ENCODE measurements around the gene MATN1. TPM values are rescaled to one million over a fixed set of nuclear protein-coding genes. Genes with fewer than 3 reads are reported as not detected.
"Not testable (repeated sequence)": the region's sequence is repeated elsewhere in the genome, so short reads cannot be mapped to it uniquely, and the experiment has no call there.

Gene MATN1
- total RNA-seq, 1 experiment from 2014 or later = 0.47 TPM

DNA sequence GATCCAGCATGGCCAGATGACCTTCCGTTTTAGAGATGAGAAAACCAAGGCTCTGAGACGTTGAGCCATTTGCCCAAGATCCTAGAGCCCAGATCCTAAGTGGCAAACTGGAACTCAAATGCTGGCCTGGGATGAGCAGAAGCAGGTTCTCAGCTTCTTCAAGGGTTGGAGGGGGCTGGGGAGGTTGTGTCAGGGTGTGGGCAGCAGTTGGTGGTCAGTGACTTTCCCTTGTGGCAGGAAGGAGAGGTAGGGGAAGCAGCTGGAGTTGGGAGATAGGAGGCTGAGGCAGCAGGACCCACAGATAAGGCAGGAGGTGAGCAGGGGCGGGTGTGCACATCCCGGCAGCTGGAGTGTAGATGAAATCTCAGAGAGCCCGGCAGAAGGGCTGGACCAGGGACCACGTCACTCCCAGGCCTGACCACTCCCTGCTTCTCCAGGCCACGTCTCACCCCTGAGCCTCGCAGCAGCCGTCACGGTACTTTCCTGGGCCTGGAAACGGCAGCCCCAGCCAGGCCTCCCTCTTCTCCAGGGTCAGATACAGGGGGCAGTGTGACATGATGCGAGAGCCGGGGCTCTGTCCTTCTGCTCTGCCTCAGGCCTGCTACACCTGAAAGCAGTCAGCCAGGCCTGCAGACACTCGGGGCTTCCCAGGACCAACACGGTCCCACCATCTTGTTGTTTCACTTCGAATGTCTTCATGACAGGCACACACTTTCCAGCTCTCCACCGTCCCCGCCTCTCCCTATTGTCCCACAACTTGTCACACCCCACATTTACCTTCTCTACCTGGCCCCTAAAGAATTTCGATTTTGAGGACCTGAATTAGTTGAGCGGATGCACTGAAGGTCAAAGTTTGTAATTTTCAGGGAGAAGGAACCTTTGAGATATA lies 45.7 kb upstream of the MATN1 start:
- H3K4me3 Mint-ChIP-seq (ENCODE audit: unreplicated experiment) = no peak overlapping the region
- no TSS peak for BruUV-seq (replicated peaks)
- DNase-seq (ENCODE audit: unreplicated experiment) = no peak
- peaks cover 4% of the 10 kb centered on the region for H3K4me1 Mint-ChIP-seq (ENCODE audit: insufficient read depth, unreplicated experiment)
- peaks cover 35% of the 10 kb centered on the region for H3K36me3 Mint-ChIP-seq (ENCODE audit: insufficient read depth, unreplicated experiment)
- intact Hi-C loops (cut with micrococcal nuclease) = no loop called here
- H3K27ac Mint-ChIP-seq (ENCODE audit: low read depth, unreplicated experiment) = peak overlapping the region; percentile 75
- H3K9me3 Mint-ChIP-seq (ENCODE audit: unreplicated experiment) = no peaks in the 10 kb centered on the region
- H3K27me3 Mint-ChIP-seq (ENCODE audit: insufficient read depth, unreplicated experiment) = no peaks in the 10 kb centered on the region
- ChIA-PET CTCF (interaction anchor here (0.6 to 1.8 kb wide), 3 partner anchors 10 to 51 kb away, joined by 3 to 5 read pairs (median 4); no protein-coding TSS in a partner anchor), POLR2A (interaction anchor here (0.6 to 2.1 kb wide), 6 partner anchors 9 to 1618 kb away, joined by 3 to 10 read pairs (median 3); no protein-coding TSS in a partner anchor)
- TF ChIP-seq, protein P1, sequence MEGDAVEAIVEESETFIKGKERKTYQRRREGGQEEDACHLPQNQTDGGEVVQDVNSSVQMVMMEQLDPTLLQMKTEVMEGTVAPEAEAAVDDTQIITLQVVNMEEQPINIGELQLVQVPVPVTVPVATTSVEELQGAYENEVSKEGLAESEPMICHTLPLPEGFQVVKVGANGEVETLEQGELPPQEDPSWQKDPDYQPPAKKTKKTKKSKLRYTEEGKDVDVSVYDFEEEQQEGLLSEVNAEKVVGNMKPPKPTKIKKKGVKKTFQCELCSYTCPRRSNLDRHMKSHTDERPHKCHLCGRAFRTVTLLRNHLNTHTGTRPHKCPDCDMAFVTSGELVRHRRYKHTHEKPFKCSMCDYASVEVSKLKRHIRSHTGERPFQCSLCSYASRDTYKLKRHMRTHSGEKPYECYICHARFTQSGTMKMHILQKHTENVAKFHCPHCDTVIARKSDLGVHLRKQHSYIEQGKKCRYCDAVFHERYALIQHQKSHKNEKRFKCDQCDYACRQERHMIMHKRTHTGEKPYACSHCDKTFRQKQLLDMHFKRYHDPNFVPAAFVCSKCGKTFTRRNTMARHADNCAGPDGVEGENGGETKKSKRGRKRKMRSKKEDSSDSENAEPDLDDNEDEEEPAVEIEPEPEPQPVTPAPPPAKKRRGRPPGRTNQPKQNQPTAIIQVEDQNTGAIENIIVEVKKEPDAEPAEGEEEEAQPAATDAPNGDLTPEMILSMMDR (IDR thresholded peaks at IDR 0.05; ENCODE audit: unreplicated experiment) = no peak

DNA sequence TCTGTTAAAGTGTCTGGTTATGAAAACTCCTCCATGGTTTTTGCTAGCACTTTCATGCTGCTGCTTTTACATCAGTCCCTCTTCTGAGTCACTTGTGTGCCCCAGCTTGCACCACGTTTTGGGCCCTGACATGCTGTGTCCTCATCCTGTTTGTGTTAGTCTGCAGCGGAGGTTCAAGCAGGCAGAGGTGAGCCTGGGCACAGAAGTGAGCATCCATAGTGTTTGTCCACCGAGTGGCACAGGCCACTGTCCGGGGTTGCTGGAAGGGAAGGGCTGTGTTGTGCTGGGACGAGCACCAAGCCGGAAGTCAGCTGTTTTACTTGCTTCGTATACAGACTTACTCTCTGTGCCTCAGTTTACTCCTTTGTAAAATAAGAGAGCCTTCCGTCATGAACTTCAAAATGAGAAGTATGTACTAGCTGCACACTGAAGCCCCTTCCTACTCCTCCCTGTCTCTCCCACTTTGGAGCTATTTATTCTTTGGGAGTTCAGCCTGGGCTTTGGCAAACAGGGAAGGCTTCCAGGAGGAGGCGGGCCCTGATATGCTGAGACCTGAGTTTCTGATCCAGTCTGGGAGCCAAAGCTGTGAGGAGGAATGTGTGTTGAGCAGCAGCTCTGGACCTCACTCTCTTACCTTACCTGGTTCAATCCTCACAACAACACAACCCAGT lies 44.9 kb upstream of the MATN1 start:
- no TSS peak for BruUV-seq (replicated peaks)
- no peak for DNase-seq (ENCODE audit: unreplicated experiment)
- CTCF ChIA-PET = interaction anchor here (0.6 to 1.8 kb wide), 3 partner anchors 11 to 50 kb away, joined by 3 to 5 read pairs (median 4); no protein-coding TSS in a partner anchor
- intact Hi-C loops (cut with micrococcal nuclease) = no loop called here
- POLR2A ChIA-PET = interaction anchor here (0.6 to 2.1 kb wide), 4 partner anchors 9 to 1617 kb away, joined by 3 to 10 read pairs (median 3); no protein-coding TSS in a partner anchor
- Mint-ChIP-seq H3K4me3 (ENCODE audit: unreplicated experiment) (no peak overlapping the region), H3K36me3 (ENCODE audit: insufficient read depth, unreplicated experiment) (peaks cover 32% of the 10 kb centered on the region), H3K27ac (ENCODE audit: low read depth, unreplicated experiment) (no peak overlapping the region), H3K9me3 (ENCODE audit: unreplicated experiment) (no peaks in the 10 kb centered on the region), H3K4me1 (ENCODE audit: insufficient read depth, unreplicated experiment) (peaks cover 5% of the 10 kb centered on the region), H3K27me3 (ENCODE audit: insufficient read depth, unreplicated experiment) (no peaks in the 10 kb centered on the region)
- TF ChIP-seq, protein P1 (IDR thresholded peaks at IDR 0.05; ENCODE audit: unreplicated experiment) = no peak

DNA sequence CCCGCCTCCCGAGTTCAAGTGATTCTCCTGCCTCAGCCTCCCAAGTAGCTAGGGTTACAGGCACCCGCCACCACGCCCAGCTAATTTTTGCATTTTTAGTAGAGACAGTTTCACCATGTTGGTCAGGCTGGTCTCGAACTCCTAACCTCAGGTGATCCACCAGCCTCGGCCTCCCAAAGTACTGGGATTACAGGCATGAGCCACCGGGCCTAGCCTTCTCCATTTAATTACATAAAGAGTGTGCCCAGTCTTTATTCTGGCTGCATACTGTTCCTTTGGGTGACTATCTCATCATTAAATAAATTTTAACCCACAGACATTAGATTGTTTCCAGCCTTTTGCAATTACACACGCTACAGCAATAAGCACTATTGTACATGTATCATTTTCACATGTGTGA lies 43.6 kb upstream of the MATN1 start:
- POLR2A ChIA-PET; DNase-seq (ENCODE audit: unreplicated experiment); H3K4me3 Mint-ChIP-seq (ENCODE audit: unreplicated experiment); H3K27me3 Mint-ChIP-seq (ENCODE audit: insufficient read depth, unreplicated experiment); H3K27ac Mint-ChIP-seq (ENCODE audit: low read depth, unreplicated experiment); H3K9me3 Mint-ChIP-seq (ENCODE audit: unreplicated experiment); intact Hi-C loops (cut with micrococcal nuclease); BruUV-seq (replicated peaks): not testable (repeated sequence)
- Mint-ChIP-seq H3K4me1 (ENCODE audit: insufficient read depth, unreplicated experiment) (peaks cover 11% of the 10 kb centered on the region), H3K36me3 (ENCODE audit: insufficient read depth, unreplicated experiment) (peaks cover 23% of the 10 kb centered on the region)
- CTCF ChIA-PET = interaction anchor here (1.0 kb wide), 1 partner anchor 24 kb away, joined by 3 read pairs; no protein-coding TSS in a partner anchor

DNA sequence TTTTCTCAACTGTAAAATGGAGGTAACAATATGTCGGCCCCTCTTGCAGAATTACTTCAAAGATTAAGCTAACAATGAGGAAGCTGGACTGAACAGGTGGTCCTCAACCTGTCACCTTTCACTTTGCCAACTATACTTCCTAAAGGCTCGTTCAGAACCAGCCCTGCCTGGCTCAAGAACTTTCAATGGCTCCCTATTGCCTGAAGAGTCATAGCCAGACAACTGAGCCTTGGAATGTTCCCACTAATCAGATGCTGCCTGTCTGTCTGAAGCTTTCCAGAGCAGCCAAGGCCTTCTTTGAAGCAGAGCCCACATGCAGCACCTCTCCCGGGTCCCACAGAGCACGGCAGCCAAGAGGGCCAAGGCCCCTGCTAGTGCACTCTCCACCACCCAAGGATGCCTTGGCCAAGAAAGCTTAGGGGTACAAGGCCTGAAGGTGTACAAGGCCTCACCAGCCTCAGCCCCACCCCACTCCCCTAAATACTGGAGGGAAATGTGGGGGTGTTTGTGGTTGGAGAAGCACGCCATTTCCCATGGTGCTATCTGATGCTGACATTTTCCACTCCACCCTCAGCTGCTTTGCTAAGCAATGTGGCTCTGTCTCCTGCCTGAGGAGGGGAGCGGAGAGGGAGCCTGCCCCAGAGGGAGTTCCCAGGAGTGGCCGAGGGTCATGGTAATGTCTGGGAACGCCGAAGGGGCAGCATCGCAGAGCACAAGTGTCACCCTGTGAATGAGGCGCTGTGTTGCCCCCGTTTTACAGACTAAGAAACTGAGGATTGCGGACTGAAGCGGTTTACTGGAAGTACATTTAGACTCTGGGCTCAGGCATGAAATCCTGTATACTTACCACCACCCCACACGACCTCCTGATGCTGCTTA lies 42.4 kb upstream of the MATN1 start:
- Mint-ChIP-seq H3K36me3 (ENCODE audit: insufficient read depth, unreplicated experiment) (peaks cover 17% of the 10 kb centered on the region), H3K27me3 (ENCODE audit: insufficient read depth, unreplicated experiment) (no peaks in the 10 kb centered on the region), H3K4me3 (ENCODE audit: unreplicated experiment) (no peak overlapping the region), H3K9me3 (ENCODE audit: unreplicated experiment) (no peaks in the 10 kb centered on the region), H3K4me1 (ENCODE audit: insufficient read depth, unreplicated experiment) (peaks cover 11% of the 10 kb centered on the region), H3K27ac (ENCODE audit: low read depth, unreplicated experiment) (no peak overlapping the region)
- intact Hi-C loops (cut with micrococcal nuclease) = no loop called here
- no TSS peak for BruUV-seq (replicated peaks)
- CTCF ChIA-PET = interaction anchor here (1.0 to 1.7 kb wide), 2 partner anchors 11 to 23 kb away, joined by 3 read pairs; no protein-coding TSS in a partner anchor
- POLR2A ChIA-PET = interaction anchor here (0.7 kb wide), 2 partner anchors 8 to 199 kb away, joined by 3 read pairs; no protein-coding TSS in a partner anchor
- no peak for DNase-seq (ENCODE audit: unreplicated experiment)
- TF ChIP-seq, protein P1 (IDR thresholded peaks at IDR 0.05; ENCODE audit: unreplicated experiment) = no peak
